HG03039 (cell line): Measurements from ENCODE around the gene PPARD.
"Not testable (repeated sequence)": the region's sequence is repeated elsewhere in the genome, so short reads cannot be mapped to it uniquely, and the experiment has no call there.

Source experiments
- ATAC-seq: cut with Tn5 transposase; IDR thresholded peaks from one replicate; pipeline ENCODE4 v1.9.1; 2021; ENCODE audit warnings: mild to moderate bottlenecking, moderate library complexity; ENCODE audit not compliant: unreplicated experiment

Gene PPARD

DNA sequence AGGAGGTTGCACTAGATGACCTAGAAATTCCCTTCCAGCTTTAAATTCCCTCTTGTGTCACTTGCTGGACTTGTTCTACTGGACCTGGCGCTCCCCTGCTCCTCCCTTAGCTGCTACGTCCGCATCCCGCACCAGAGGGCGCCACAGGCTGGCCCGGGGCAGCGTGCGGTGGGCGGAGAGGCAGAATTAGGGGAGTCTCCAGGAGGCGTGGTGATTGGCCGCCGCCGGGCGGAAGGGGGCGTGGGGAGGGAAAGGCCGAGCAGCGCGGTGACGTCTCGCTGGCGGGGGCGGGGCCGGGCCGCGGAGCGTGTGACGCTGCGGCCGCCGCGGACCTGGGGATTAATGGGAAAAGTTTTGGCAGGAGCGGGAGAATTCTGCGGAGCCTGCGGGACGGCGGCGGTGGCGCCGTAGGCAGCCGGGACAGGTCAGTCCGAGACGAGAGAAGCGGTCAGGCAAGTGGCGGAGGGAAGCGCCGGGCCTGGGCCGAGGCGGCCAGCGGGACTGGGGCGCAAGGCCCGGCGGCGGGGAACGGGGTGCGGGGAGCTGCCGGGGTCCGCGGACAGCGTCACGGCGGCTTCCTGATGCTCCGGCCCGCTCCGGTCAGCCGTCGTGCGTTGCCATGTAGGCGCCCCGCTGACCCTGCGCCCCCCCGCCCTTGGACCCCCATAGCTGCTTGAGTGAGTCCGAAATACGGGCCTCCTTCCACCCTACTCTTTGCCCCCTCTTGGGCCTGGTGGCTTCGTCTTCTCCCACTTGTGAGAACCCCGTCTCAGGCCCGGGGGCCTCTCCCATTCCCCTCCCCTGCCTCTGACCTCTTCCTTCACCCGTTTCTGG, at the start of gene PPARD:
Gene PPARD, plus strand, starts transcription at position 301 of the 834 bp plus-strand sequence. CDS start 68,530 bp downstream, outside the sequence.
- ATAC-seq: peak; percentile 95

GRCh38 chr6:35293681-35294080, 48.7 kb upstream of the PPARD start:
- ATAC-seq: no peak

DNA sequence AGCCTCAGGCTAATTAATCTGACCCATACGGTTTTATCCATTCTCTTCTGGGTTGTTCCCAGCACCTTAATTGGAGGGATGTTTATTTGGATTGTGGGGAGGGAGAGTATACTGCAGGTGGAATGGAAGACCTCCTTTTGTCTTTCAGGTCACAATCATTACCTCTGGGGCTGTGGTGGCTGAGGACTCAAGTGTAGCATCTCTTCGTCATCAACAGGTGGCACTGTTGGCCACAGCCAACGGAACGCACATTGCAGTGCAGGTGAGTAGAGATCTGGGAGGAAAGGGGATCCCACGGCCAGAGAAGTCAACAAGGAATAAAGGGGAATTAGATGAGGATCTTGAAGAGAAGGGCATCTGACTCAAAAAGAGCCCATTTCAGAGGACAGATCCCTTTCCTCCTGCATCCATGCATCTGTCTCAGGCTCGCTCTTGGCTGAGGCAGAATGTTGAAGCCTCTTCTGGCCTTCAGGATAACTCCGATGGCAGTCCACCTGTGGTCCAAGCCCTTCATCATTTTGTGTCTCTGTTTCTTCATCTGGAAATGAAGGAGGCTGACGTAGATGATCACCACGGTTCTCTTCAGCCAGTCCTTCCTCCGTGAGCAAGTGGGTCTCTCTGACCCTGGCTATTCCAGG, 47.9 kb upstream of the PPARD start:
- ATAC-seq: no peak

- ATAC-seq: no peak
These were observed 47.3 kb upstream of the PPARD start for GRCh38 chr6:35295036-35295435.

GRCh38 chr6:35295521-35296315, 46.6 kb upstream of the PPARD start:
- ATAC-seq: no peak

DNA sequence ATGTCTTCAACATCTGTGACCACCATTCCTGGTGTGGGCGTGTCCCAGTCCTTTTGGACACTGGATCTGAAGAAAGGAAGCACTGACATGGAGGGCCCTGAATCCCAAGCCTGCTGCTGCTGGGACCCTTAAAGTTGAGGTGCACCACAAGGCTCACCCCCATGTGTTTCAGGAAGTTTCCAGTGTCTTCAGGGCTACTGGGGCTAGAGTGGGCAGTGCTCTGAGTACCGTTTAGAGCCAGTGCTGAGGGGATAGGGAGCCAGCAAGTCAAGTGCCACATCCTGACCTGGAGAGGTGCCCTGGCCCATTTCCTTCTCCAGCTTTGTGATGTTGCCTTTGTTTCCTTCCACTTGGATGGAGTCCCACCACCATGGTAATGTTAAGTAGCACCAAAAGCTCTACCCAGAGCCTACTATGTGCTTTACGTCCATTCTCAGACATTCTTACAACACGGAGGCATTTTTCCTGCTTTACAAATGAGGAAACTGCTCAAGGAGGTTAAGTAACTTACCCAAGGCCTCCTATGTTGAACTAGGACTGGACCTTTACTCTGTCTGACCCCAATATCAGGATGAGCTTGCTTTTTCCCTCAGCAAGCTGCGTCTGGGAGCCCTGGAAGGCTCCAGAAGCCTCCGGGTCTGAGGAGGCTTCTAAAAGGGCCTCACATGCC, 45.3 kb upstream of the PPARD start:
- ATAC-seq: no peak

DNA sequence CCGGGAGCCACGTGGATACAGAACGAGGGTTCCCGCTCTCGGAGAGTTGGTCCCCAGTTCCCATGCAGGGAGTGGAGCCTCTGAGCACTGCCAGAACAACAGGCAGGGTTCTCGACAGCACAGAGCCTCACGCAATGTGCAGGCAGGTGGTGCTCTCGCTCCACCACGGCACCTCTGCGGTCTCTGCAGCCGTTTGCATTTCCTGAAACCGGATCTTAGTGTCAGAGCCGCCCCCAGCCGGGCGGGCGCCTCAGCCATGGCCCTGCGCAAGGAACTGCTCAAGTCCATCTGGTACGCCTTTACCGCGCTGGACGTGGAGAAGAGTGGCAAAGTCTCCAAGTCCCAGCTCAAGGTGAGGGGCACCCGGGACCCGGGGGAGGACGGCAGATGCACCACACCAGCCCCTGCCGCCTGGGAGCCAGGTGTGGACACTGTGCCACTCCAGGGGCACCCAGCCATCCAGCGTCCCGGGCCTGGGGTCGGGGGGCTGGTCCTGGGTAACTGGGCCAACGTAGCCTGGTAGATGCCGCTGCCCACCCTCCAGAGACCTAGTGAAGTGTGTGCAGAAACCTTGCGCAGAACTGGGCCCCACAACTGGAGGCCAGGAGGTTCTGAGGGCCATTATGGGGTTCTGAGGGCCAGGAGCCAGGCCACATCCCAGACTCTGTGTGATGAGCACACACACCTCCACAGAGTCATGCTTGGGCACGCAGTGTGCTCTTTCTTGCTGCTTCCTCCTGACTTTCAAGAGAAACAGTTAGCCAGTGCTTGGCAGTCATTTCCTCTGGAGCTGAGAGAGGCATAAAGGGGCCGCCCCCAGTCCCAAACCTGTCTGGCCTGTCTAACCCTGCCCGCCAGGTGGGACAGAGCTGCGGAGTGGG, 44.5 kb upstream of the PPARD start, which contains the start of gene DEF6:
Gene DEF6, plus strand, starts transcription at position 218 of the 881 bp plus-strand sequence. Its CDS starts 39 bp downstream, at position 257.
- ATAC-seq: peak; percentile 67

DNA sequence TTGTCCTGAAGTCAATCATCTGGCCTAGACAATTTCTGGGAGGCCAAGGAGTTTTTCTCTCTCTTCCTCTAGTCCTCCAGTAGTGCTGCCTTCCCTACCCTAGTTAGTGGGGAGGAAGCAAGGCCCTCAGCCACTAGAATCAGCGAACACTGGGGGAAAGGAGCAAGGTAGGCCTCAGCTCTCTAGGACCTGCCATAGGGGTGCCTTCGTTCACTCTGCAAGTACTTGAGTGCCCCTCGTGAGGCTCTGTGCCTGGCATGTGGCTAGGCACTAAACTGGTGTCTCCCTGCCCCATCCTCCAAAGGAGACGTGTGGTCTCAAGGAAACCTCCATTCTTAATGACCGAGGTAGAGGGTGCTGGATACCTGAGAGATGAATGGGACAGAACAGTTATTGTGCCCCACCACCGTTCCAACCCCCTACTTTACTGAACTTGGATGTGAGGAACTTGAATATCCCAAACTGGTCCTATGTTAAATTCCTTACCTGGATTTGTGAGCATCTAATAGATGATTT, 43.7 kb upstream of the PPARD start:
- no peak for ATAC-seq

DNA sequence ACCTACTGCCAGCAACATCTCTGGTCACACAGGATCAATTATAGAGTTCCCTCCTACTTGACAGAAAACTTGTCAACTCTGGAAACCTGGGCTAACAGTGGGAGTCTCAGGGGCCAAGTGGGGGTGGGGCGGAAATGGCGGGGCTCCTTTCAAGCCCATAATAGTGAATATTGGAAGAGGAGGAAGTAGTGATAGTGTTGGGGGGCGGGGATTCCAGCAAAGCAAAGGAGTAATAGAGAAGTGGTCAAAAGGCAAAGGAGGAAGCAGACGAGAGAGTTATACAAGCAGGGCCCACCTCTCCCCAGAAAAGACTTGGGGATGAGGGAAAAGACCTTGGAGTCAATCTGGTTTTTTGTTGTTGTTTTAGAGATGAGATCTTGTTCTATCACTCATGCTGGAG, 42.7 kb upstream of the PPARD start:
- ATAC-seq: no peak

- no peak for ATAC-seq
These were observed 41.5 kb upstream of the PPARD start for GRCh38 chr6:35300848-35301247.

GRCh38 chr6:35302604-35303241, 39.6 kb upstream of the PPARD start:
- ATAC-seq: peak; percentile 62

DNA sequence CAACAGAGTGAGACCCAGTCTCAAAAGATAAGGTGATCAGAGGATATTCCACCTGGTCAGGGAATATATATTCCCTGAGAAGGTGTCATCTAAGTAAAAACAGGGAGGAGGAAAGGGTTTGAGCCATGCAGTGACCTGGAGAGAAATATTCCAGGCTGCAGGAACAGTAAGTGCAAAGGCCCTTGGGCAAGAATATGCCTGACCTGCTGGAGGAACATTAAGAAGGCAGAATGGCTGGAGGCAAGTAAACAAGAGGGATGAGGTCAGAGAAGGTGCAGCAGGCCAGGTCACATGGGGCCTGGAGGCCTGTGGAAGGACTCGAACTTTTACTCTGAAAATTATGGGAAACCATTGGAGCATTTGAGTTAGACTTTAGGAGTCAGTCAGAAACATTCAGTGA, 38.1 kb upstream of the PPARD start:
- ATAC-seq: no peak

DNA sequence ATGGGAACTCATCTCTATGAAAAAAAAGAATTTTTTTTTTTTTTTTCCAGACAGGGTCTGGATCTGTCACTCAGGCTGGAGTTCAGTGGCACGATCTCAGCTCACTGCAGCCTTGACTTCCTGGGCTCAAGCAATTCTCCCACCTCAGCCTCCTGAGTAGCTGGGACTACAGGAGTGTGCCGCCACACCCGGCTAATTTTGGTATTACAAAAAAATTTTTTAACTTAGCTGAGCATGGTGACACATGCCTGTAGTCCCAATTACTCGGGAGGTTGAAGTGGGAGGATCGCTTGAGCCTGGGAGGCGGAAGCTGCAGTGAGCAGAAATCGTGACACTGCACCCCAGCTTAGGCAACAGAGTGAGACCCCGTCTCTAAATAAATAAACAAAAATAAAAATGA, 37.2 kb upstream of the PPARD start:
- ATAC-seq: no peak

- not testable (repeated sequence) for ATAC-seq
These were observed 35.2 kb upstream of the PPARD start for GRCh38 chr6:35307138-35307537.

- not testable (repeated sequence) for ATAC-seq
These were observed 33.8 kb upstream of the PPARD start for GRCh38 chr6:35308543-35308942.

DNA sequence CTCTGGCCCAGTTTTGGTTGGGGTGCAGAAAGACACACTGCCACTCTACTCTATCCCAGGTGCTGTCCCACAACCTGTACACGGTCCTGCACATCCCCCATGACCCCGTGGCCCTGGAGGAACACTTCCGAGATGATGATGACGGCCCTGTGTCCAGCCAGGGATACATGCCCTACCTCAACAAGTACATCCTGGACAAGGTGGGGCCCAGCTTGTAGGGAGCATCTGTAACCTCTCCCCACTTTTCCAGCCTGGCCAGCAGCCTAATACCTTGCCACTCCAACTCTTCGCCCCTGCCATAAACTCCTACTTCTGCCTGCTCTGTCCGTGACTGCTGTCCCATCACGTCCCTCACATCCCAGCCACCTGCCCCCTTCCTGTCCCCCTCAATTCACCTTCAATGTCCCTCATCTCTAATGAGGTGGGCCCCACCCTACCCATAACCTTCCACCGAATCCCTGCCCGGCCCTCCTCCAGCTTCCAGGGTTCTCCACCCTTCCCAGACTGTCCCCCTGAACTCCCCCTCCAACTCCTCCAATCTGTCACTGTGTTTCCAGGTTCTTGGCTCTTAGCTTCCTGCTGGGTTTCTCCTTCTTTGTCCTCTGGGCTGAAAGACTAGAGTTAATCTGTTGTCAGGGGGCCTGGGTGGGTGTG, 32.6 kb upstream of the PPARD start:
- no peak for ATAC-seq

DNA sequence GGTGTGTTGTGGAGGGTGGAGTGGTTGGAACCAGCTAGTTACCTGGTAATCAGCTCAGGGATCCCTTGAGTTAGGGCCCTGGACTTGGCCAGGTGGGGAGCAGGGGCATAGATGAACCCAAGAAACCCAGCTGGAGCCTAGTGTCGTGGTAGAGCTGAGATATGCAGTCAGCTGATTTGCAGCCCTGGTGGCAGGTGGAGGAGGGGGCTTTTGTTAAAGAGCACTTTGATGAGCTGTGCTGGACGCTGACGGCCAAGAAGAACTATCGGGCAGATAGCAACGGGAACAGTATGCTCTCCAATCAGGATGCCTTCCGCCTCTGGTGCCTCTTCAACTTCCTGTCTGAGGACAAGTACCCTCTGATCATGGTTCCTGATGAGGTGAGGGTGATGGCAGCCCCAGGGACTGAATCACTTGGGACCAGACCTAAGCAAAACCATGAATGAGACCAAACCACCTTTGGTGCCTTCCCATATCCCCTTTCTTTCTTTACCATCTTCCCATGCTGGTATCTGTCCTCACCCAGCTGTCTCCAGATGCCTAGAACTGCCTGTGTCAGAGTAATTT, 32.0 kb upstream of the PPARD start:
- ATAC-seq: no peak

DNA sequence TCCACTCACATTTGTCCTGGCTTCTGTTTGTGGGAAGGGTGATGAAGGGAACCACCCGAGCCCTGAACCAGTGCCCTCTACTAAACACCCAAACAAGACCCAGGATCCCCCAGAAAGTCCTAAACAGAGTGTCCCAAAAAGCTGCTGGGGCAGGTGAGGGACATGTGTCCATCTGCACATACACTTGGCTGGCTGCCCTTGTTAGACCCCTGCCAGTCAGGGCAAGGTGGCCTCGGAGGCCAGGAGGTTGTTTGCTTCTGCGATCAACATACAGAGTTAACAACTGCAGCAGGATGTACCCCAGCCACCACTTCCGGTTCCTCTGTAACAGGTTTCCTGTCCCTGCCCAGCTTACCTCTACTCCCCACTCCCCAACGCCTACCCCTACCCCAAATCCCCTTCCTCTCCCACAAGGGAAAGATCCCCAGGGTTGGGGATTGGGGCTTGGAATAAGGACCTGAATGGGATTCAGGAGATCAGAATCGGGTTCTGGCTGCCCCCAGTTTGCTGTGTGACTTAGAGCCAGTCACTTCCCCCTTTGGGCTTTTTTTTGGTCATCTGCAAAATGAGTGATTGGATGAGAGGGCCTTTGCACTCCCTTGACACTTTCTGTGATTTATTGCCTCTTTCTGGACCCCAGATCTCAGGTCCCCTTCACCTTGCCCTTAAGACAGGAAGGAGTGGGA, 30.8 kb upstream of the PPARD start:
- no peak for ATAC-seq
